AG04449 (cell line): ENCODE measurements around the gene RAP1GAP2.

ENCODE experiments used
- CTCF ChIA-PET: fragments of 350-600 bp; formaldehyde crosslinking; extraction: SDS; loops from one replicate; lab custom pipeline; 2021; ENCODE audit warnings: antibody characterized with exemption; lab: Yijun Ruan, JAX
- POLR2A ChIA-PET: fragments of 400-600, 350-600 bp; formaldehyde crosslinking; extraction: SDS; loops from one replicate; lab custom pipeline; 2020; ENCODE audit warnings: antibody characterized with exemption, inconsistent platforms; lab: Yijun Ruan, JAX
- DNase-seq: peaks from one replicate; pipeline ENCODE4 v3.0.0-alpha.2; 2010; ENCODE audit warnings: low read depth, low spot score
- H3K4me3 ChIP-seq: 2 replicates; pipeline ENCODE4 v1.5.1; 2011; ENCODE audit warnings: low read depth, mild to moderate bottlenecking, control low read depth, low read length
- TF ChIP-seq, protein P1 (sequence below): IDR thresholded peaks from one replicate; pipeline ENCODE4 v1.5.1; 2011; ENCODE audit warnings: mild to moderate bottlenecking, moderate library complexity, low read length, control low read depth, inconsistent platforms; ENCODE audit not compliant: insufficient read depth; ENCODE audit errors: missing control alignments

Gene RAP1GAP2

GRCh38 chr17:2965621-2966595 lies 169.7 kb downstream of the RAP1GAP2 start:
- CTCF ChIA-PET = no interaction called here

DNA sequence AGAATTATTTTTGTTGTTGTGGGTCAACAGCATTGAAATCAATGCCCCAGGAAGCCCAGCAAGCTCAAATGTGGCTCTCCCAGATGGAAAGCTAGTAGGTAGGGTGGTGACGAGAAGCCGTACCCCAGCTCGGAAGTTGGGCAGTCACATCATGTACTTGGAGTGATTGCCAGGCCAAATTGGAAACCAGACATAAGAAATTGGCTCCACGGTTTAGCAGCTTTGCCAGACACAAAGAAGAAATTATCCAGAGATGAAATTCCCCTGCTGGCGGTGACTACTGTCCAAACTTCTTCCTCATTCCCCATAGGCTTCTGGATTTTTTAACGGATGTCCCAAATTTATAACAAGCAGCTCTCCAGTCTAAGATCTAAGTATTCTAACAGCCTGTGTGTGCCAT lies 171.3 kb downstream of the RAP1GAP2 start:
- CTCF ChIA-PET = no interaction called here
- TF ChIP-seq, protein P1, sequence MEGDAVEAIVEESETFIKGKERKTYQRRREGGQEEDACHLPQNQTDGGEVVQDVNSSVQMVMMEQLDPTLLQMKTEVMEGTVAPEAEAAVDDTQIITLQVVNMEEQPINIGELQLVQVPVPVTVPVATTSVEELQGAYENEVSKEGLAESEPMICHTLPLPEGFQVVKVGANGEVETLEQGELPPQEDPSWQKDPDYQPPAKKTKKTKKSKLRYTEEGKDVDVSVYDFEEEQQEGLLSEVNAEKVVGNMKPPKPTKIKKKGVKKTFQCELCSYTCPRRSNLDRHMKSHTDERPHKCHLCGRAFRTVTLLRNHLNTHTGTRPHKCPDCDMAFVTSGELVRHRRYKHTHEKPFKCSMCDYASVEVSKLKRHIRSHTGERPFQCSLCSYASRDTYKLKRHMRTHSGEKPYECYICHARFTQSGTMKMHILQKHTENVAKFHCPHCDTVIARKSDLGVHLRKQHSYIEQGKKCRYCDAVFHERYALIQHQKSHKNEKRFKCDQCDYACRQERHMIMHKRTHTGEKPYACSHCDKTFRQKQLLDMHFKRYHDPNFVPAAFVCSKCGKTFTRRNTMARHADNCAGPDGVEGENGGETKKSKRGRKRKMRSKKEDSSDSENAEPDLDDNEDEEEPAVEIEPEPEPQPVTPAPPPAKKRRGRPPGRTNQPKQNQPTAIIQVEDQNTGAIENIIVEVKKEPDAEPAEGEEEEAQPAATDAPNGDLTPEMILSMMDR = no peak
- no peak overlapping the region for H3K4me3 ChIP-seq
- DNase-seq = no peak
- POLR2A ChIA-PET = no interaction called here

More at GRCh38 chr17:2965621-2966595, 169.7 kb downstream of the RAP1GAP2 start:
- TF ChIP-seq, protein P1 = no peak
- DNase-seq = no peak
- no peak overlapping the region for H3K4me3 ChIP-seq
- POLR2A ChIA-PET = no interaction called here

DNA sequence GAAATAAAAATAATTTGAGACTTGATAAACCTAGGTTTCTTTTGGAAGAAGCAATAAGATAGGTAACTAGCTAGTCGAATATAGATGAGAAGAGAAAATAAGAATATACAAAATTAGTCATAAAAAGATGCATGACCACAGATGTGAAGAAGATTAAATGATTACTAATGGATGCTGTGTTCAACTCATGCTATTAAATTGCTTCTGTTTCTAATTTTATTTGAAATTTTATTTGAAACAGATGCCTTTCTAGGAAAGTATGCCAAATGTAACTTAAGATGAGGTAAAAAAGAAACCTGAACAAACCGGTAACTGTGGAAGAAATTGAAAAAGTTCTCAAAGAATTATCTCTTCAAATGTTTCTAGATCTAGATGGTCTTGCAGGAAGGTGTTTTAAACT lies 175.6 kb downstream of the RAP1GAP2 start:
- CTCF ChIA-PET = no interaction called here
- no peak for DNase-seq
- TF ChIP-seq, protein P1 = no peak
- H3K4me3 ChIP-seq = no peak overlapping the region
- POLR2A ChIA-PET = no interaction called here

DNA sequence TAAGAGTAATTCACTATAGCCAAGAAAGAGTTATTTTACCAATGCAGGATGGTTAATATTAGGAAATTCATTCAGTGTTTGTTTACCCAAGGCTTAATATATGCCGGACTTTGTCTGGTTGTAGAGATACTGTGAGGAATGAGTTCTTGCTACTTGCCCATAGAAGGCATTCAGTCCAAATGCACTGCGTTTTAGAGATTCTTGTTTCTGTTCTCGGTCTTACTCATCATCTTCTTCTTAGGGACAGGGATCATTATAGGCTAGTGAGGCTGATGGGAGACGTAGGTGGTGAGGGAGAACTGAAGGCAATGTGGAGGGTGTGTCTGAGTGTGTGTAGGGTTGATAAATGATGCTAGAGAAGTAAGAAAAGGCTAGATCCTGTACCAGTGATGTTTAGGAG lies 176.5 kb downstream of the RAP1GAP2 start:
- ChIA-PET POLR2A (no interaction called here), CTCF (no interaction called here)
- DNase-seq = no peak
- TF ChIP-seq, protein P1 = no peak
- H3K4me3 ChIP-seq = no peak overlapping the region

DNA sequence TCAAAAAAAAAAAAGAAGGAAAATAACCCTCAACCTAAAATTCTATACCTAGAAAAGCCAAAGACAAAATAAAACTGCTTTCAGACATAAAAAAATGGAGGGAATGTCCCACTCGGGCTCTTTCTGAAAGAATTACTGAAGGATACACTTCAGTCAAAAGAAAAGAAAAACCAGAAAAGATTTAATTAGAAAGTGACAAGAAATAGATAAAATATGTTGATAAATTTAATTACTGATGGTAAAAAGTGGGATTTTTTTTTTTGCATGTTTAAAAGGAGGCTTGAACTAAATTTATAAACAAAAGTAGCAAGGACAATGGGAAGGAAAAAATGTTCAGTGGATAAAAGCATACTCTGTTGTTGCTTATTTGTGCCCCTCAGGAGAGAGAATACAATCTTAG lies 178.1 kb downstream of the RAP1GAP2 start:
- no peak overlapping the region for H3K4me3 ChIP-seq
- TF ChIP-seq, protein P1 = no peak
- CTCF ChIA-PET = no interaction called here
- no peak for DNase-seq
- POLR2A ChIA-PET = no interaction called here

GRCh38 chr17:2975469-2975958 lies 179.3 kb downstream of the RAP1GAP2 start:
- no peak overlapping the region for H3K4me3 ChIP-seq
- POLR2A ChIA-PET = no interaction called here
- CTCF ChIA-PET = no interaction called here
- DNase-seq = no peak
- TF ChIP-seq, protein P1 = no peak
